Measurements from ENCODE around the gene ELOF1.
A peak's percentile ranks its signal among the peaks of the same experiment; 100 is the strongest.
"Not testable (repeated sequence)": the region's sequence is repeated elsewhere in the genome, so short reads cannot be mapped to it uniquely, and the experiment has no call there.

ELOF1 gene

GRCh38 chr19:11558881-11559828, at the start of gene ELOF1:
Gene ELOF1, minus strand, starts transcription at chr19:11559230. Its CDS starts 4,883 bp downstream, at chr19:11554347.
- peak; percentile 95 to 98 for DNase-seq (ENCODE audit: low read depth in 2 of 2)

- no peak for DNase-seq (ENCODE audit: low read depth in 2 of 2)
These were observed 47.5 kb upstream of the ELOF1 start for GRCh38 chr19:11606484-11606883.

- not testable (repeated sequence) for DNase-seq (ENCODE audit: low read depth in 2 of 2)
These were observed 40.7 kb upstream of the ELOF1 start for GRCh38 chr19:11599704-11600103.

- no peak for DNase-seq (ENCODE audit: low read depth in 2 of 2)
These were observed 39.7 kb upstream of the ELOF1 start for GRCh38 chr19:11598746-11599145.

- no peak for DNase-seq (ENCODE audit: low read depth in 2 of 2)
These were observed 39.1 kb upstream of the ELOF1 start for GRCh38 chr19:11598103-11598483.

GRCh38 chr19:11597202-11598102, 38.4 kb upstream of the ELOF1 start, which contains the start of gene ZNF627:
Gene ZNF627, plus strand, starts transcription at chr19:11597483. Its CDS starts 145 bp downstream, at chr19:11597628.
- DNase-seq (ENCODE audit: low read depth in 2 of 2) = peak; percentile 96 to 98

- no peak for DNase-seq (ENCODE audit: low read depth in 2 of 2)
These were observed 37.1 kb upstream of the ELOF1 start for GRCh38 chr19:11596156-11596555.

GRCh38 chr19:11594084-11594483, 35.1 kb upstream of the ELOF1 start:
- DNase-seq (ENCODE audit: low read depth in 2 of 2) = no peak

GRCh38 chr19:11587975-11588631, 29.1 kb upstream of the ELOF1 start:
- no peak for DNase-seq (ENCODE audit: low read depth in 2 of 2)

- peak; percentile 55 to 74 for DNase-seq (ENCODE audit: low read depth in 2 of 2)
These were observed 28.4 kb upstream of the ELOF1 start for GRCh38 chr19:11587302-11587974.

GRCh38 chr19:11586331-11586730, 27.3 kb upstream of the ELOF1 start:
- no peak for DNase-seq (ENCODE audit: low read depth in 2 of 2)

GRCh38 chr19:11581740-11582139, 22.7 kb upstream of the ELOF1 start:
- peak in 1 of 2 donors; percentile 45 for DNase-seq (ENCODE audit: low read depth in 2 of 2)

- DNase-seq (ENCODE audit: low read depth in 2 of 2) = no peak
These were observed 21.1 kb upstream of the ELOF1 start for GRCh38 chr19:11580116-11580515.

GRCh38 chr19:11578258-11579142, 19.5 kb upstream of the ELOF1 start:
- no peak for DNase-seq (ENCODE audit: low read depth in 2 of 2)

GRCh38 chr19:11577451-11578257, 18.6 kb upstream of the ELOF1 start, which contains the start of gene ACP5:
Gene ACP5, minus strand, starts transcription at chr19:11577645. Its CDS starts 328 bp downstream, at chr19:11577317.
- no peak for DNase-seq (ENCODE audit: low read depth in 2 of 2)

GRCh38 chr19:11576227-11576626, 17.2 kb upstream of the ELOF1 start:
- no peak for DNase-seq (ENCODE audit: low read depth in 2 of 2)

- no peak for DNase-seq (ENCODE audit: low read depth in 2 of 2)
These were observed 15.7 kb upstream of the ELOF1 start for GRCh38 chr19:11574689-11575088.

GRCh38 chr19:11573763-11574162, 14.7 kb upstream of the ELOF1 start:
- not testable (repeated sequence) for DNase-seq (ENCODE audit: low read depth in 2 of 2)

GRCh38 chr19:11573354-11573753, 14.3 kb upstream of the ELOF1 start:
- not testable (repeated sequence) for DNase-seq (ENCODE audit: low read depth in 2 of 2)

Measured in stimulated activated CD8-positive, alpha-beta memory T cell treated with anti-CD3 and anti-CD28 coated beads, Interleukin-2, amount 100 ng/mL, for 48 hours (primary cell).